Heart left ventricle (tissue), 16 donors: ENCODE measurements around the gene ZNF628. TPM values are rescaled to one million over a fixed set of nuclear protein-coding genes. Genes with fewer than 3 reads are reported as not detected.

Experiments
- ATAC-seq, 4 donors: fragments of 200-7000 bp; cut with Tn5 transposase; one replicate each; pipeline ENCODE4 v1.9.1; 2020 to 2022; ENCODE audit warnings: moderate library complexity in 4 of 4, mild to moderate bottlenecking in 3 of 4, moderate number of reproducible peaks in 1 of 4
- DNase-seq, 5 donors: peaks; one replicate each; pipeline ENCODE4 v3.0.0-alpha.2; 2020
- H3K27ac ChIP-seq, 12 donors: fragments of 200-600 bp; sonication (generic) in 4 of 12; one replicate each; pipeline versions ENCODE4 v1.5.0 to v1.8.0; 2016 to 2022; ENCODE audit warnings: mild to moderate bottlenecking in 2 of 12
- H3K27me3 ChIP-seq, 9 donors: fragments of 200-600 bp; sonication (generic) in 2 of 9; one replicate each; pipeline versions ENCODE4 v1.5.1 to v1.8.0; 2016 to 2022; ENCODE audit warnings: mild to moderate bottlenecking in 3 of 9
- H3K36me3 ChIP-seq, 9 donors: fragments of 200-600 bp; sonication (generic) in 2 of 9; one replicate each; pipeline versions ENCODE4 v1.5.0 to v1.8.0; 2018 to 2022; ENCODE audit warnings: mild to moderate bottlenecking in 2 of 9
- H3K4me1 ChIP-seq, 12 donors: fragments of 200-600 bp; sonication (generic) in 4 of 12; one replicate each; pipeline versions ENCODE4 v1.5.0 to v1.8.0; 2016 to 2022; ENCODE audit warnings: mild to moderate bottlenecking in 3 of 12
- H3K4me3 ChIP-seq, 12 donors: fragments of 200-600 bp; sonication (generic) in 4 of 12; one replicate each; pipeline versions ENCODE4 v1.5.0 to v1.8.0; 2017 to 2022; ENCODE audit warnings: mild to moderate bottlenecking in 9 of 12, moderate library complexity in 4 of 12
- H3K9me3 ChIP-seq, 12 donors: fragments of 200-600 bp; sonication (generic) in 4 of 12; one replicate each; pipeline versions ENCODE4 v1.5.0 to v1.8.0; 2016 to 2022; ENCODE audit warnings: mild to moderate bottlenecking in 1 of 12
- POLR2A ChIP-seq, 2 donors: fragments of 450-650 bp; IDR thresholded peaks; one replicate each; pipeline ENCODE4 v1.6.1; 2017; ENCODE audit warnings: antibody characterized with exemption in 2 of 2, mild to moderate bottlenecking in 2 of 2, moderate library complexity in 2 of 2
- WGBS, 4 donors: extraction: QIAGEN DNeasy Blood & Tissue Kit in 2 of 4; methylation state at CpG; one replicate each; pipeline versions ENCODE4 v1.1.5 to v1.1.7; 2013 to 2018; 5-methylcytosine and 5-hydroxymethylcytosine counted together
- intact Hi-C, 10 donors: fragments of 100-400 bp; cut with DNase I; formaldehyde crosslinking; loops; one replicate each; pipeline versions ENCODE4 v1.11.1 to v1.14.2; 2022
- polyA plus RNA-seq, 2 donors: library from polyadenylated mRNA; stranded (reverse); fragments of 200-250 nt; gene quantifications; one replicate each; pipeline ENCODE4 v1.2.3, GENCODE V29; 2013
- total RNA-seq, 9 donors: library from RNA; depleted of rRNA in 2 of 9; stranded (reverse); fragments of >200 nt in 2 of 9; fragmentation: NEBNext Ultra II Directional in 3 of 9; extraction: Animal tissue kit (Norgen Biotek cat#: 25700) in 3 of 9; gene quantifications; one replicate each; pipeline versions ENCODE4 v1.1.0 to v1.2.4, GENCODE V29; 2016 to 2023
- TF ChIP-seq, protein P1 (sequence below), 12 donors: fragments of 200-600 bp; sonication (generic) in 4 of 12; IDR thresholded peaks; one replicate each; pipeline versions ENCODE4 v1.5.0 to v1.8.0; 2018 to 2022; ENCODE audit warnings: antibody characterized with exemption in 12 of 12, mild to moderate bottlenecking in 5 of 12
- donor health status: ischemic (EF 13 %, LVEDD 7.1; RV severe dilation, severe dysfunction).
- donor health status: healthy with polysubstance abuse.
- donor health status: DM: no; HTN: yes; CAD: no.
- donor health status: DM: no; HTN: no; CAD: no.
- donor health status: ischemic (EF 25% LVEDD 6.9; RV normal size, moderate dysfunction).
- donor health status: ischemic (EF 25% LVEDD 5.7; RV mildly dilated, moderate dysfunction).
- donor health status: healthy.
- donor health status: DM: yes; HTN: yes; CAD: no.
- donor health status: ischemic (EF 35%, LVEDD 5.7; RV mildly dilated, moderate dysfunction).
- donor health status: nonischemic (EF 11% LVEDD 7.7; RV severe dilation, severe dysfunction).
- donor health status: DM: yes; HTN: yes; CAD: no.
- donor health status: PGD.
- donor health status: ischemic (EF 29% LVEDD 5.4; RV normal size, mild dysfunction).
- donor health status: nonischemic (EF 23%, LVEDD 6.1; RV moderate dilation, normal function).

Gene ZNF628
- total and polyA plus RNA-seq, 11 donors: 2.3 to 10.3 (median 5.4) TPM

DNA sequence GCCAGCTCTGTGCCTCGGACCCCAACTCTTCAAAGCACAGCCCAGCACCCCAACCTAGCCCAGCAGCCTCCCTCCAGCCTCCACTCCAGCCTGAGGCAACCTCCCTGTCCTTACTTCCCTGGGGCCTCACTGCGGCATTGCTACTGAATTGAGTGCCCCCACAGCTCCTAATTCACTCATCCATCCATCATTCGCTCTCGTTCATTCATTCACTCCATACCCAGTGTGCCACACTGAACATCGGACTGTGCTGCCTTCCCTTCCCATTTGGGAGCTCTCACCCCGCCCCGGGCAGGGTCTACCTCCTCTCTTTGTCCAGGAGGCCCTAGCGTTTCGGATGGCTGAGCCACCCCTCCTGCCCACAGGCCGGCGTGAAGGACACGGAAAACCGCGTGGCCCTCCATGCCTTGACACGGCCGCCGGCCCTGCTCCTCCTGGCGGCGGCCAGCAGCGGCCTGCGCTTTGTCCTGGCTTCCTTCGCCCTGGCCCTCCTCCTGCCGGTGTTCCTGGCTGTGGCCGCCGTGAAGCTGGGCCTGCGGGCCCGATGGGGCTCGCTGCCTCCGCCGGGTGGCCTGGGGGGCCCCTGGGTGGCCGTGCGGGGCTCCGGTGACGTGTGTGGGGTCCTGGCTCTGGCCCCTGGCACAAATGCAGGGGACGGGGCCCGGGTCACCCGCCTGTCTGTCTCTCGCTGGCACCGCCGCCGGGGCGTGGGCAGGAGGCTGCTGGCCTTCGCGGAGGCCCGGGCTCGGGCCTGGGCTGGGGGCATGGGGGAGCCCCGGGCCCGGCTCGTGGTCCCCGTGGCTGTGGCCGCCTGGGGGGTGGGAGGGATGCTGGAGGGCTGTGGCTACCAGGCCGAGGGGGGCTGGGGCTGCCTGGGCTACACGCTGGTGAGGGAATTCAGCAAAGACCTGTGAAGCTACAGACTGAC lies 9.9 kb downstream of the ZNF628 start:
- TF ChIP-seq, protein P1, sequence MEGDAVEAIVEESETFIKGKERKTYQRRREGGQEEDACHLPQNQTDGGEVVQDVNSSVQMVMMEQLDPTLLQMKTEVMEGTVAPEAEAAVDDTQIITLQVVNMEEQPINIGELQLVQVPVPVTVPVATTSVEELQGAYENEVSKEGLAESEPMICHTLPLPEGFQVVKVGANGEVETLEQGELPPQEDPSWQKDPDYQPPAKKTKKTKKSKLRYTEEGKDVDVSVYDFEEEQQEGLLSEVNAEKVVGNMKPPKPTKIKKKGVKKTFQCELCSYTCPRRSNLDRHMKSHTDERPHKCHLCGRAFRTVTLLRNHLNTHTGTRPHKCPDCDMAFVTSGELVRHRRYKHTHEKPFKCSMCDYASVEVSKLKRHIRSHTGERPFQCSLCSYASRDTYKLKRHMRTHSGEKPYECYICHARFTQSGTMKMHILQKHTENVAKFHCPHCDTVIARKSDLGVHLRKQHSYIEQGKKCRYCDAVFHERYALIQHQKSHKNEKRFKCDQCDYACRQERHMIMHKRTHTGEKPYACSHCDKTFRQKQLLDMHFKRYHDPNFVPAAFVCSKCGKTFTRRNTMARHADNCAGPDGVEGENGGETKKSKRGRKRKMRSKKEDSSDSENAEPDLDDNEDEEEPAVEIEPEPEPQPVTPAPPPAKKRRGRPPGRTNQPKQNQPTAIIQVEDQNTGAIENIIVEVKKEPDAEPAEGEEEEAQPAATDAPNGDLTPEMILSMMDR (IDR thresholded peaks at IDR 0.05): peak in 10 of 12 donors; percentile 8 to 45 (median 24)
- TF ChIP-seq POLR2A (IDR thresholded peaks at IDR 0.05): no peak
- peak overlapping the region; percentile 65 to 98 (median 86) for H3K27ac ChIP-seq
- ATAC-seq (peak in 1 of 4 donors; percentile 5), DNase-seq (peak in 3 of 5 donors; percentile 33 to 76 (median 33))
- H3K9me3 ChIP-seq: no peaks in the 10 kb centered on the region
- peaks cover 7 to 65% (median 40%) of the 10 kb centered on the region in 12 donors for H3K4me1 ChIP-seq
- H3K4me3 ChIP-seq: peak overlapping the region in 7 of 12 donors; percentile 15 to 38 (median 27)
- intact Hi-C loops: no loop called here
- peaks cover 0 to 20% (median 9%) of the 10 kb centered on the region in 9 donors for H3K36me3 ChIP-seq
- H3K27me3 ChIP-seq: peaks cover 0 to 6% (median 0%) of the 10 kb centered on the region in 9 donors
- 61 to 74% (median 68%) methylated on average over 36 to 53 of the region's 53 CpGs for WGBS, 4 donors

DNA sequence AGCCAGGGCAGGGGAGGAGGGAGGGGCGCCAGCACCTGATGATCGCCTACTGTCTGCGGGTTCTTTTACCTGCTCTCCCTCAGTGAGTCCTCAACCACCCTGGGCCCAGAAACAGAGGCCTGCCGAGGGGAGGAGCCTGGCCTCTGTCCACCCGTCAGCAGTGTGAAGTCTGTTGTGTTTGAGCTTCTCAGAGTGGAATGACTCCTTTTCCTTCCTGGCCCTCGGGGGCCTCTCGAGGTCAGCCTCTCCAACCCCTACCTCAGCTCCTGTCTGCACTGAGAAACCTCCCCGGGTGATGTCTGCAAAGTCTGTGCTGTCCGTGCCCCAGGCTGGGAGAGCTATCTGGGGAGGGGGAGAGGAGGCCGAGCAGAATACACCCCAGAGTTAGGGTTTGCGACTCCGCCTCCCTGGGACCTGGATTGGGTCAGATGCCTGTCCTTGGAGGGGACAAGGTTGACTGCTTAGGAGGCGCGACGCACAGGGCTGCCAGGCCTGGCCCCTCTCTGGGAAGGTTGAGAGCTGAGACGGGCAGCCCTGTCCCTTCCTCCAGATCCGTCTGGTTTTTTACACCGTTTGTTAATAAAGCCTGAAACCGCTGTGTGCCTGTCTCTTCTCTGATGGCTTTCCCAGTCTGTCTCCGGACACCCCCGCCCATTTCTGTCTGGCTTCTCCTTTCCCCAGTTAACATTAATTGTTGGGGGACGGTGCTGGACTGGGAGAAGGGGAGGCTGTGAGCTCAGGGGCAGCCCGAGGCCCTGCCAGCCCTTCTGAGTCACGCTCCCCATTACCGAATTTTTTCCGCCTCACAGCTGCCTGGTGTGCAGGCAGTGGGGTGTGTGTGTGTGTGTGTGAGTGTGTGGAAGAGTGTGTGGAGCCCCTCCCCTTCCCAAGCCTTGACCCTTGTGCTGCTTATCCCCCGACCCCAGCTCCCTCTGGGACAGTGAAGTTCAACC lies 10.8 kb downstream of the ZNF628 start:
- intact Hi-C loops: no loop called here
- H3K4me3 ChIP-seq: peak overlapping the region in 8 of 12 donors; percentile 5 to 38 (median 23)
- ATAC-seq: peak; percentile 46 to 77 (median 64)
- peaks cover 0 to 6% (median 0%) of the 10 kb centered on the region in 9 donors for H3K27me3 ChIP-seq
- WGBS, 4 donors: 21 to 41% (median 36%) methylated on average over 10 to 27 of the region's 27 CpGs
- H3K36me3 ChIP-seq: peaks cover 0 to 12% (median 6%) of the 10 kb centered on the region in 9 donors
- H3K4me1 ChIP-seq: peaks cover 7 to 65% (median 41%) of the 10 kb centered on the region in 12 donors
- TF ChIP-seq, protein P1 (IDR thresholded peaks at IDR 0.05): no peak
- TF ChIP-seq POLR2A (IDR thresholded peaks at IDR 0.05): no peak
- peak; percentile 70 to 87 (median 82) for DNase-seq
- H3K9me3 ChIP-seq: no peaks in the 10 kb centered on the region
- peak overlapping the region; percentile 65 to 98 (median 86) for H3K27ac ChIP-seq

DNA sequence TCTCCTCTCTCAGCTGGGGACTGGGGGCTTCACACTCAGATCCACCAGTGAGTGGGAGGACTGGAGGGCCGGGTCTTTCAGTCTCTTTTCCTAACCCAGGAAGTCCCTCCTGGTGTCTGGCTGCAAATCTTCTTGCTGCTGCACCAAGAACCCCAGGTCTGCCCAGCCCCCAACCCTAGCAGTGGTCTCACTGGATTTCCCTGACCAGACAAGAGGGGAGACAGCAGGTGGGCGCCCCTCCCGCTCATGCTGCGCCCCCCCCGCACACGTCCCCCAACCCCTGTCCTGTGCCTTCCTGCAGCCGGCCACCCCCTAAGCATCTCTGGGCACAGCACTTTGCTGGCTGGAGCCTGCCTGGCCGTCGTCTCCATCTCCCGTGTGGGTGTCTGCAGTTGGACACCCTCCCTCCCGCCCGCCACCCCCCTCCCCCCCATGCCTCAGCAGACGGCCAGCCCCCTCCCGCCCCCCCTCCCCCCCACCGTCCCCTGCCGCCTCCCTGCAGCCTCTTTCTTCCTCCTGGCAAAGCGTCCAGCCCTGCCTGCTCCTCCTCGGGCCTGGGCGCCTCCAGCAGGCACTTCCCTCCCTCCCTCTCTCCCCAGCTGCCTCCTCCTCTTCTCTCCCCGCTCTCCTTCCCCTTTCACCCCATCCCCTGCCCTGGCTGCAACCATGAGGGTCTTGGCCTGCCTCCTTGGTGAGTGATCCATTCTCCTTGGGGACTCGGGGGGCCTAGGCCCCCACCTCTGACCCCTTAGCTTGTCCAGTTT lies 11.7 kb downstream of the ZNF628 start, which contains the start of gene SSC5D:
TSS of gene SSC5D (plus strand) at position 513 of the 764 bp plus-strand sequence. CDS start at position 667, 154 bp downstream.
- H3K27ac ChIP-seq: peak within 1 kb of the TSS; percentile 68 to 98 (median 86)
- TF ChIP-seq POLR2A (IDR thresholded peaks at IDR 0.05): no peak
- TF ChIP-seq, protein P1 (IDR thresholded peaks at IDR 0.05): no peak
- no peaks in the 10 kb centered on the region for H3K9me3 ChIP-seq
- peak in 3 of 5 donors; percentile 67 to 73 (median 68) for DNase-seq
- peak within 1 kb of the TSS in 7 of 12 donors; percentile 15 to 44 (median 36) for H3K4me3 ChIP-seq
- H3K27me3 ChIP-seq: peaks cover 0 to 6% (median 0%) of the 10 kb centered on the region in 9 donors
- intact Hi-C loops: no loop called here
- ATAC-seq: peak in 1 of 4 donors; percentile 4
- WGBS, 4 donors: 18 to 25% (median 21%) methylated on average over 12 to 18 of the region's 21 CpGs
- H3K36me3 ChIP-seq: peaks cover 0 to 3% (median 0%) of the 10 kb centered on the region in 9 donors
- peaks cover 7 to 68% (median 45%) of the 10 kb centered on the region in 12 donors for H3K4me1 ChIP-seq
